Measurements from ENCODE around the gene EMC10. TPM values are rescaled to one million over a fixed set of nuclear protein-coding genes. Genes with fewer than 3 reads are reported as not detected.

The EMC10 gene
- polyA plus RNA-seq, 1 of the 3 experiments (the other 2 are of a cell fraction) = 218 TPM

DNA sequence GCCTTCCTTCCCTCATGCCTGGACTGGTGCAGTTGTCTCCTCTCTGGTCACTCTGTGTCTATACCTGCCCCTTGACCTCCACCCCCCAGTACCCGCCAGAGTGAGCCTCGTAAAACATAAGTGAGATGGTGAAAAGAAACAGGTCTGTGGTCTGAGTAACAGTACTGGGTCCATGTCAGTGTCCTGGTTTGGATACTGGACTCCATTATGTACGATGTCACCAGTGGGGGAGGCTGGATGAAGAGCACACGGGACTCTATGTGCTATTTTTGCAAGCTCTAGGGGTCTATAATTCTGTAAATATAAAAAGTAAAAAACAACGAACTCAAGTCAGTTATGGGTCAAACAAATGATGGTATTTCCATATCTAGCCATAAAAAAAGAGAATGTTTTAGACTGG lies 29.3 kb upstream of the EMC10 start:
- Histone ChIP-seq H3F3A (replicated peaks; ENCODE audit: insufficient read depth) (no peaks in the 10 kb centered on the region), H3K36me3 (replicated peaks in 1 of 2; ENCODE audit: control insufficient read depth in 1 of 2, insufficient read depth in 2 of 2, low read length in 1 of 2) (no peaks in the 10 kb centered on the region), H3K27me3 (ENCODE audit: insufficient read depth) (peaks cover 14% of the 10 kb centered on the region; the same call in 1 of the 2 replicates), H3K4me2 (no peak overlapping the region), H3K4me3 (ENCODE audit: low read depth in 2 of 2, low read length in 1 of 2) (no peak overlapping the region), H3K4me1 (ENCODE audit: control insufficient read depth in 1 of 2, insufficient read depth in 2 of 2, low read depth in 1 of 2, low read length in 1 of 2) (no peaks in the 10 kb centered on the region), H3K27ac (ENCODE audit: low read depth in 2 of 2, low read length in 1 of 2) (no peak overlapping the region), H3K9ac (no peak overlapping the region), H3K9me3 (no peaks in the 10 kb centered on the region), H4K20me1 (ENCODE audit: insufficient read depth) (no peaks in the 10 kb centered on the region), H3K79me2 (ENCODE audit: insufficient read depth) (no peaks in the 10 kb centered on the region), H3K9me2 (no peaks in the 10 kb centered on the region), H2AFZ (ENCODE audit: low read depth) (no peak overlapping the region)
- TF ChIP-seq, protein P1, sequence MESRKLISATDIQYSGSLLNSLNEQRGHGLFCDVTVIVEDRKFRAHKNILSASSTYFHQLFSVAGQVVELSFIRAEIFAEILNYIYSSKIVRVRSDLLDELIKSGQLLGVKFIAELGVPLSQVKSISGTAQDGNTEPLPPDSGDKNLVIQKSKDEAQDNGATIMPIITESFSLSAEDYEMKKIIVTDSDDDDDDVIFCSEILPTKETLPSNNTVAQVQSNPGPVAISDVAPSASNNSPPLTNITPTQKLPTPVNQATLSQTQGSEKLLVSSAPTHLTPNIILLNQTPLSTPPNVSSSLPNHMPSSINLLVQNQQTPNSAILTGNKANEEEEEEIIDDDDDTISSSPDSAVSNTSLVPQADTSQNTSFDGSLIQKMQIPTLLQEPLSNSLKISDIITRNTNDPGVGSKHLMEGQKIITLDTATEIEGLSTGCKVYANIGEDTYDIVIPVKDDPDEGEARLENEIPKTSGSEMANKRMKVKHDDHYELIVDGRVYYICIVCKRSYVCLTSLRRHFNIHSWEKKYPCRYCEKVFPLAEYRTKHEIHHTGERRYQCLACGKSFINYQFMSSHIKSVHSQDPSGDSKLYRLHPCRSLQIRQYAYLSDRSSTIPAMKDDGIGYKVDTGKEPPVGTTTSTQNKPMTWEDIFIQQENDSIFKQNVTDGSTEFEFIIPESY (IDR thresholded peaks at IDR 0.05; ENCODE audit: borderline replicate concordance, low read depth) = no peak
- TF ChIP-seq RCOR1 (IDR thresholded peaks at IDR 0.05; ENCODE audit: low read length) = no peak
- no peak for TF ChIP-seq EZH2phosphoT487 (IDR thresholded peaks at IDR 0.05; ENCODE audit: borderline replicate concordance, low read depth)
- no peak for TF ChIP-seq MXI1 (IDR thresholded peaks at IDR 0.05; ENCODE audit: low read depth, low read length)
- TF ChIP-seq FOXJ3 (CRISPR knock-in tag; IDR thresholded peaks at IDR 0.05) = no peak
- TF ChIP-seq TCF12 (IDR thresholded peaks at IDR 0.05) = no peak
- TF ChIP-seq GATA2 (CRISPR knock-in tag; IDR thresholded peaks at IDR 0.05) = no peak
- TF ChIP-seq, protein P2, sequence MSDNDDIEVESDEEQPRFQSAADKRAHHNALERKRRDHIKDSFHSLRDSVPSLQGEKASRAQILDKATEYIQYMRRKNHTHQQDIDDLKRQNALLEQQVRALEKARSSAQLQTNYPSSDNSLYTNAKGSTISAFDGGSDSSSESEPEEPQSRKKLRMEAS (IDR thresholded peaks at IDR 0.05; ENCODE audit: low read depth) = no peak
- no peak for TF ChIP-seq RXRA (IDR thresholded peaks at IDR 0.05; ENCODE audit: borderline replicate concordance, low read depth)
- TF ChIP-seq SMC3 (IDR thresholded peaks at IDR 0.05; ENCODE audit: low read depth, low read length) = no peak
- no peak for TF ChIP-seq TEAD4 (IDR thresholded peaks at IDR 0.05; ENCODE audit: borderline replicate concordance, insufficient read depth)
- TF ChIP-seq RFX5 (IDR thresholded peaks at IDR 0.05; ENCODE audit: low read length) = no peak
- TF ChIP-seq ELF1 (IDR thresholded peaks at IDR 0.05) = no peak
- TF ChIP-seq, protein P3, sequence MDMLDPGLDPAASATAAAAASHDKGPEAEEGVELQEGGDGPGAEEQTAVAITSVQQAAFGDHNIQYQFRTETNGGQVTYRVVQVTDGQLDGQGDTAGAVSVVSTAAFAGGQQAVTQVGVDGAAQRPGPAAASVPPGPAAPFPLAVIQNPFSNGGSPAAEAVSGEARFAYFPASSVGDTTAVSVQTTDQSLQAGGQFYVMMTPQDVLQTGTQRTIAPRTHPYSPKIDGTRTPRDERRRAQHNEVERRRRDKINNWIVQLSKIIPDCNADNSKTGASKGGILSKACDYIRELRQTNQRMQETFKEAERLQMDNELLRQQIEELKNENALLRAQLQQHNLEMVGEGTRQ (IDR thresholded peaks at IDR 0.05; ENCODE audit: borderline replicate concordance, low read depth, low read length) = no peak
- no peak for TF ChIP-seq YY1 (IDR thresholded peaks at IDR 0.05; ENCODE audit: low read depth)
- TF ChIP-seq SIN3A (IDR thresholded peaks at IDR 0.05; ENCODE audit: borderline replicate concordance, low read depth, low read length) = no peak
- ChIA-PET POLR2A (no interaction called here), CTCF (interaction anchor here (1.4 to 1.6 kb wide), 2 partner anchors 10 to 89 kb away, joined by 3 to 4 read pairs; no protein-coding TSS in a partner anchor)
- whole genome bisulfite sequencing (ENCODE audit: low lambda C conversion rate) = 45% methylated on average over 5 of the region's 5 CpGs
- DNase-seq = no peak

DNA sequence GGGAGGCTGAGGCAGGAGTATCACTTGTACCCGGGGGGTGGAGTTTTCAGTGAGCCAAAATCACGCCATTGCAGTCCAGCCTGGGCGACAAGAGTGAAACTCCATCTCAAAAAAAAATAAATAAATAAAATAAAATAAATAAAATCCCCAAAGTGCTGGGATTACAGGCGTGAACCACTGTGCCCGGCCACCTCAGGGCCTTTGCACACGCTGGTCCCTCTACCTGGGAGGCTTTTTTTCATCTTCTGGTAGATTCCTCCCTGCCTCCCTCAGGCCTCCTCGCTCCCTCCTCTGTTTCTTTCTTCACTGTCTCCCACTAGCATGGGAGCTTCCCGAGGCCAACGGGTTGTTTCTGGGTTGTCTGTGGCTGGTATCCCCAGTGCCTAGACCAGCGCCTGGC lies 28.6 kb upstream of the EMC10 start:
- Histone ChIP-seq H3K27me3 (ENCODE audit: insufficient read depth) (peaks cover 14% of the 10 kb centered on the region; the same call in 1 of the 2 replicates), H2AFZ (ENCODE audit: low read depth) (no peak overlapping the region), H3K9me2 (no peaks in the 10 kb centered on the region), H3K27ac (ENCODE audit: low read depth in 2 of 2, low read length in 1 of 2) (no peak overlapping the region), H4K20me1 (ENCODE audit: insufficient read depth) (no peaks in the 10 kb centered on the region), H3K9ac (no peak overlapping the region), H3K36me3 (replicated peaks in 1 of 2; ENCODE audit: control insufficient read depth in 1 of 2, insufficient read depth in 2 of 2, low read length in 1 of 2) (no peaks in the 10 kb centered on the region), H3K4me2 (no peak overlapping the region), H3K4me3 (ENCODE audit: low read depth in 2 of 2, low read length in 1 of 2) (no peak overlapping the region), H3K79me2 (ENCODE audit: insufficient read depth) (no peaks in the 10 kb centered on the region), H3F3A (replicated peaks; ENCODE audit: insufficient read depth) (no peaks in the 10 kb centered on the region), H3K9me3 (no peaks in the 10 kb centered on the region), H3K4me1 (ENCODE audit: control insufficient read depth in 1 of 2, insufficient read depth in 2 of 2, low read depth in 1 of 2, low read length in 1 of 2) (no peaks in the 10 kb centered on the region)
- WGBS (ENCODE audit: low lambda C conversion rate) = 77% methylated on average over 10 of the region's 10 CpGs
- TF ChIP-seq, protein P4, sequence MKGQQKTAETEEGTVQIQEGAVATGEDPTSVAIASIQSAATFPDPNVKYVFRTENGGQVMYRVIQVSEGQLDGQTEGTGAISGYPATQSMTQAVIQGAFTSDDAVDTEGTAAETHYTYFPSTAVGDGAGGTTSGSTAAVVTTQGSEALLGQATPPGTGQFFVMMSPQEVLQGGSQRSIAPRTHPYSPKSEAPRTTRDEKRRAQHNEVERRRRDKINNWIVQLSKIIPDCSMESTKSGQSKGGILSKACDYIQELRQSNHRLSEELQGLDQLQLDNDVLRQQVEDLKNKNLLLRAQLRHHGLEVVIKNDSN (IDR thresholded peaks at IDR 0.05; ENCODE audit: borderline replicate concordance, low read depth) = no peak
- TF ChIP-seq, protein P3 (IDR thresholded peaks at IDR 0.05; ENCODE audit: borderline replicate concordance, low read depth, low read length) = no peak
- TF ChIP-seq RFX5 (IDR thresholded peaks at IDR 0.05; ENCODE audit: low read length) = no peak
- no peak for TF ChIP-seq FOXJ3 (CRISPR knock-in tag; IDR thresholded peaks at IDR 0.05)
- TF ChIP-seq, protein P2 (IDR thresholded peaks at IDR 0.05; ENCODE audit: low read depth) = no peak
- TF ChIP-seq GATA2 (CRISPR knock-in tag; IDR thresholded peaks at IDR 0.05) = no peak
- TF ChIP-seq YY1 (IDR thresholded peaks at IDR 0.05; ENCODE audit: low read depth) = no peak
- TF ChIP-seq CHD2 (IDR thresholded peaks at IDR 0.05; ENCODE audit: low read length, partially characterized antibody) = no peak
- TF ChIP-seq POLR2AphosphoS5 (IDR thresholded peaks at IDR 0.05; ENCODE audit: low read depth, low read length) = no peak
- ChIA-PET POLR2A (no interaction called here), CTCF (interaction anchor here (1.4 kb wide), 1 partner anchor 32 kb away, joined by 4 read pairs; no protein-coding TSS in a partner anchor)
- no peak for DNase-seq

All from SK-N-SH (cell line).